Fibroblast of skin of right biceps (primary cell): Measurements from ENCODE around the gene CLEC4G.

Experiments
- DNase-seq: peaks from one replicate; pipeline ENCODE4 v3.0.0-alpha.2; 2013

The CLEC4G gene

DNA sequence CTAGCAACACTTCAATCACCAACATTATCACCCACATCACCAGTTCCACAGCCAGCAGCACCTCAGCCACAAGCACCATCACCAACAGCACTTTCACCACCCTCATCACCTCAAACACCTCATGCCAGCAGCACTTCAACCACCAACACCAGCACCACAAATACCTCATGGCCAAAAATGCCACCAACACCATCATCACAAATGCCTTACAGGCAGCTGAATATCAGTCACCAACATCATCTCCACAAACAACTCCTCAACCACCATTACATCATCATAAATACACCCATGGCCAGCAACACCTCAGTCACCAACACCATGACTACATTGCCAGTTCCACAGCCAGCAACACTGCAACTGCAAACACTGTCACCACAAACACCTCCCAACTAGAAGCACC is 40.4 kb downstream of the CLEC4G start:
- no peak for DNase-seq

DNA sequence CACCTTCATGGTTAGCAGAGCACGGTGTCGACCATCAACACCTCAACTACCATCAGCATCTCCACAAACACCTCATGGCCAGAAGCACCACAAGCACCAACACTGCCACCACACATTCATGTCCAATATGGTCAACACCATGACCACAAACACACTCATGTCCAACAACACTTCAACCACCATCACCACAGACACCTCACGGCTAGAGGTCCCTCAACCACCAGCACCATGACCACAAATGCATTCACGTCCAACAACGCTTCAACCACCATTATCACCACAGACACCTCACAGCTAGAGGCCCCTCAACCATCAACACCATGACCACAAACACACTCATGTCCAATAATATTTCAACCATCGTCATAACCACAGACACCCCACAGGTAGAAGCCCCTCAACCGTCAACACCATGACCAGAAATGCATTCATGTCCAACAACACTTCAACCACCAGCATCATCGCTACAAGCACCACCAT is 41.1 kb downstream of the CLEC4G start:
- no peak for DNase-seq

DNA sequence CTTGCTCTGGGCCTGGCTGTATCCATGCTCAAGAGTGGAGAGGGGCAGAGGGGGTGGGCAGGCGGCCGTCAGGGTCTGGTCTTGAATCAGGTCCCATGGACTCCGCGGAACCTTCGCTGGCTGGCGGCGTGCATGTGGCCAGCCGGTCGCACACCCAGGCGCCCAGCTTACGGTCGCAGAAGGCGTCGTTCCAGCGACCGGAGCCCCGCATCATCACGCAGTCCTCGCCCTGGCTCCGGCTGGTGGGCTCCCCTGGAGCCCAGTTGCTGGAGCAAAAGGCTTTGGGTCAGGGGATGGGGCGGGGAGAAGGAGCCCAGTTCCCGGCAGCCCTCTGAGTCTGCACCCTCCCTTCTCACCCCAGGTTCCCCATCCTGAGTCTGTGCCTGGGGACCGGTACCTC is 42.7 kb downstream of the CLEC4G start:
- DNase-seq, result no peak

DNA sequence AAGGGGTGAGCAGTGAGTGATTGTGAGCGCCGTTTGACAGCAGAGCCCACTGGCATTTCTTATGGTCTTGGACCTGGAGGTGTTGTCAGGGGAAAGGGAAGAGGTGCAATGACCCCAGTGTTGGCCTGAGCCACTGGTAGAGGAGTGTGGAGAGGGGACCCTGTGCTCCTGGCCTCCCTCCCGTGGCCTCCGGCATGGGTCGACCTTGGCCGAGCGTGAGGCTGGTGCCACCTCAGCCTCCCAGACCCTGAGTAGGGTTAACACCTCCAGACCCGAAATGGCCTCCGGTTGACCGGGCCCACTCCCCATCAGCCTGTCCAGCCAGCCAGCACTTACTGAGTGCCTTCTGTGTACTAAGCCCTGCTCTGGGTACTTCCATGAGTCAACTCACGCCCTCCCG is 44.7 kb downstream of the CLEC4G start:
- no peak for DNase-seq

DNA sequence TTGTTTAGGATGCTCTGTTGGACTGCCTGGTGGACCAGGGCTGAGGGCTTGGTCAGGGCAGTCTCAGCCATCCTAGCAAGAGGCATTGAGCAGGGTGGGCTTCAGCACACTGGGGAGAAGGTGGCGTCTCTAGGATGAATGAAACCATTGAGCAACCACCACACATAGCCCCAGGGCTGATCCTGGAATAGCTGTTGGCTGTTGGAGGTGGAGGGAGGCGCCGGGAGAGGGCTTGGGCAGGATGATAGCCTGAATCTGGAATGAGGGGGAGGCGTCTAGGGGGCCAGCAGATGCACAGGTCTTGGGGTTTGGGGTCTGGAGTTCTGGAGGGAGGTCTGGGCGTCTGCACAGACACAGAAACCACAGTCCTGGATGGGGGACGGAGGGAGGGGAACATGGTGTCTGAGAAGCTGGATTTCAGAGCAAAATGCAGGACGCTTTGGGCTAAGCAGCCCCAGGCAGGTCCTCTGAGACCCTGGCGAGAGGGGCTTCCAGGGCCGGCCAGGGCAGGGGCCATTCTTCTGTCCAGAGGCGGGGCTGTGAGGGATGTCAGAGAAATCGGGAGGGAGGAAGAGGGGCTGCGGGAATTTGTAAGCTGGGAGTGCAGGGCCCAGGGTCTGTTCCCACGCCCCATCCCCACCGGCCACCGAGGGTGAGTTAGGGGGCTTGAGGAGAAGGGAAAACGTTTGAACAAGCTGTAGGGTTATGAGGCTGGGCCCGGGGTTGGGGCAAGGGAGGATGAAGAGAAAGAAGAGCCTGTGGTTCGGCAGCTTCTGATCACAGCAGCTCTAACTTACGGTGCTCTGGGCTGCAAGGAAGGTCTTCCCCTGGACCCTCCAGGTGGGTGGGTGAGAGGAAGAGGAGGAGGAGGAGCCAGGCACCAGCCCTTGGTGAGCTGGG is 46.1 kb downstream of the CLEC4G start:
- no peak for DNase-seq

DNA sequence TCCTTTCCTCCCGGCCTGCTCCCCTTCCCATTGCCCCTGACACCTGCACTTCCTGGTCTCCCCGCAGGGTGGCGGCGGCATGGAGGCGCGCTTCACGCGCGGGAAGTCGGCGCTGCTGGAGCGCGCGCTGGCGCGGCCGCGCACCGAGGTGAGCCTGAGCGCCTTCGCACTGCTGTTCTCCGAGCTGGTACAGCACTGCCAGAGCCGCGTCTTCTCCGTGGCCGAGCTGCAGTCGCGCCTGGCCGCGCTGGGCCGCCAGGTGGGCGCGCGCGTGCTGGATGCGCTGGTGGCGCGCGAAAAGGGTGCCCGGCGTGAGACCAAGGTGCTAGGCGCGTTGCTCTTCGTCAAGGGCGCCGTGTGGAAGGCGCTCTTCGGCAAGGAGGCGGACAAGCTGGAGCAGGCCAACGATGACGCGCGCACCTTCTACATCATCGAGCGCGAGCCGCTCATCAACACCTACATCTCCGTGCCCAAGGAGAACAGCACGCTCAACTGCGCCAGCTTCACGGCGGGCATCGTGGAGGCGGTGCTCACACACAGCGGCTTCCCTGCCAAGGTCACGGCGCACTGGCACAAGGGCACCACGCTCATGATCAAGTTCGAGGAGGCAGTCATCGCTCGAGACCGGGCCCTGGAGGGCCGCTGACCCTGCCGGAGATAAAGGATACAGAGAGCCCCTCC is 49.6 kb downstream of the CLEC4G start:
- DNase-seq, result peak; percentile 28

DNA sequence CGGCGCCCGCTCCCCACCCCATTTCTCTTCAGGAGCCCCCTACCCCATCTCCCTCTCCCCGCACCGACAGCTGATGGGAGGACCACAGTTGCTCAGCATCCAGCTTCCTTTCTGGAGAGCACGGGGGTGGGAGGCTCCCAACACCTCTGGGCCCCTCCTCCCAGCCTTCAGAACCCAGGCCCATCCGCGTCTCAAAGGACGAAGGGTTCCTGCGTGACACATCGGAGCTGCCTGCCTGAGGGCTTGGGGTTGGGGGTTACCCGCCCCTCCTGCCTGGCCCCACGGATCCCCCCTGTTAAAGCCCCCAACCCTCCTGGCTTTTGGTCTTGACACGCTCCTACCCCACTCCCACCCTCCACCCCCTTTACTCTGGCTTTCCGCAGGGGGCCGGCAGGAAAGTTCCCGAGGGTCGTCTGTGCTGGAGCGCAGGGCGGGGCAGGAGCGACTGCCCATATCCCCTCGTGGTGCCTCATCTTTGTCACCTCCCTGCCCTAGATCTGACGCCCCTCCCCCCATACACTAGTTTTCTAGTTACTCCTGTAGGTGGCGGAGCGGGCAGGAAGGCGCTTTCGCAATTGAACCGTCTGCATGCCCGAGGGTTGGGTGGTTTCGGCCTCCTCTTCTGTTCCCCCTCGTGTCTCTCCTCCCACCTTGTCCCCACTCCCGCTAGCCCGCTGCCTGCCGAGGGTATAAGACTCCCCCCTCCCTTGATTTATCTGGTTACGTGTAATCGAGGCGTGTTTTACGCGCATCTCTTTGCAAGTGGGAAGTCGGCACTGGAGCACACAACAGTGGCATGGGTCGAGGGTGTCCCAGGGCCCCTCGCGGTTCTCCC is 50.4 kb downstream of the CLEC4G start:
- peak; percentile 84 for DNase-seq

DNA sequence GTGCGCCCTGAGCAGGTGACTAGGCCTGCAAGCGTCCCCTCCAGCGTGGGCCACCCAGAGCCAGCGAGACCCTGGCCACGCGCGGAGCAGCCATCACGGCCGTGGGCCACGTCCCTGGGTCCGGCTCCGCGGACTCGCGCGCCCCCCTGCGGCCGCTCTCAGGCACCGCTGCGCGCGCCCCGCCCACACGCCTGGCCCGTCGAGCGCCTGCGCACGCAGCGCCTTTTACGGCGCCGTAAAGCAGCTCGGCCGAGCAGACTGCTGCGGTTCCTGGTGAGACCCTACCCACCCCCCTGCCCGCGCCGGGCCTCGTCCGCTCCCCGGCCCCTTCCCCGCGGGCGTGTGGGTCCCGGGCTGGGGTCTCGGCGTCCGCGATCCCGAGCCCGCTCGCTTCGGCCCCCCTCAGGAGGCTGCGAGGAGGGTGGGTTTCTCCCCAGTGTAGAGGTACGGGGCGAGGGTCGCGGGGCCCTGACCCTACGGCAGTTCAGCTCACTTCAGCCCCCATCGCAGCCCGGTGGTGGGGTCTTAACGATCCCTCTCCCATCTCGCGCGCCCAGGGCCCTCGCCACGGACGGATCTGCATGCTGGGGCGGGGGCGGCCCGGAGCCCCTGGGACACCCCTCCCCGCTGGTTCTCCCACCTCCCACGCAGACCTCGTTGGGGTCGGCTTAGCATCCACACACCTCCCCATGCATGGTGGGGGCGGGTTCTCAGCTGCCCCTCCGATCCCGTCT is 51.1 kb downstream of the CLEC4G start, which contains the start of gene TRAPPC5:
Gene TRAPPC5 (plus strand): TSS at position 228 of the 734 bp plus-strand sequence. CDS start 1,421 bp downstream, outside the sequence.
- peak; percentile 78 for DNase-seq

DNA sequence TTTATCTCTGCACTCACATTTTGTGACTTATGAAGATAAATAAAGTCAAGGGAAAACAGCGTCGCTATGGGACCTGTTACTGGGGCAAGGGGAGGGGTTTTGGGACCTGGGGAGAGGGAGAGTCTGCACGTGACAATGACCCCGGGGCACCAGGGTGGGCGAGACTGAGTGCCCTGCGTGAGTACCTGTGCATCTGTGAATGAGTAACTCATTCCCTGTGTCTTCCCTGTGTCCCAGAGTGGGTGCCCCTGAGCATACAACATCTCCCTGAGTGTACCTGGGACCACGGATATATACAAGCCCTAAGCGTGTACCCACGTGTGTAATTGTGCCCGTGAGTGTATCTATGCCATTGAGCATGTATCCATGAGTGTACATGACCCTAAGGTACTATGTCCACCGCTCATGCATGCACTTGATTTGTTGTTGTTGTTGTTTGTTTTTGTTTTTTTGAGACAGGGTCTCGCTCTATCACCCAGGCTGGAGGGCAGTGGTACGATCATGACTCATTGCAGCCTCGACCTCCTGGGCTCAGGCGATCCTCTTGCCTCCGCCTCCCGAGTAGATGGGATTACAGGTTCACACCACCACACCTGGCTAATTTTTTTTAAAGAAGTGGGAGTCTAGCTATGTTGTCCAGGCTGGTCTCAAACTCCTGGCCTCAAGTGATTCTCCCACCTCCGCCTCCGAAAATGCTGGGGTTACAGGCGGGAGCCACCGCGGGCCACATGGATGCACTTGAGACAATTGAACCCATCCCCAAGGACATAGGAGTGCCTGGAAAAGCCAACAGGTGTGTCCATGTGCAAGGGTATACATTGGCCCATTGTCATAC is 51.9 kb downstream of the CLEC4G start:
- DNase-seq, result no peak

DNA sequence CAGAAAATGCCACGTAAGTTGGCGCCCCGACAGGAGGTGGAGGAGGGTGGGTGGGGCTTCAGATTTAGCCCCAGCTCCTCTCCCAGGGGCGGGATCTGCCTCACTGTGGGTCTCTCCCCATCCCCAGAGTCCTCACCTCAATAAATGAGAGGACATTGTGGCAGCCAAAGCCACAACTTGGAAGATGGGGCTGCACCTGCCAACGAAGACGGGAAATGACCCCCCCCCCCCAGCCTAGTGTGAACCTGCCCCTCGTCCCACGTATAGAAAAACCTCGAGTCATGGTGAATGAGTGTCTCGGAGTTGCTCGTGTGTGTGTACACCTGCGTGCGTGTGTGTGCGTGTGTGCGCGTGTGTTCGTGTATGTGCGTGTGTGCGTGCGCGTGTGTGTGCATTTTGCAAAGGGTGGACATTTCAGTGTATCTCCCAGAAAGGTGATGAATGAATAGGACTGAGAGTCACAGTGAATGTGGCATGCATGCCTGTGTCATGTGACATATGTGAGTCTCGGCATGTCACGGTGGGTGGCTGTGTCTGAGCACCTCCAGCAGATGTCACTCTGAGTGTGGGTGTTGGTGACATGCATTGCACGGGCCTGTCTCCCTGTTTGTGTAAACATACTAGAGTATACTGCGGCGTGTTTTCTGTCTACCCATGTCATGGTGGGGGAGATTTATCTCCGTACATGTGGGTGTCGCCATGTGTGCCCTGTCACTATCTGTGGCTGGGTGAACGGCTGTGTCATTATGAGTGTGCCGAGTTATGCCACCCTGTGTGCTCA is 52.7 kb downstream of the CLEC4G start:
- DNase-seq, result no peak
